Upper lobe of left lung (tissue), 4 donors: ENCODE results near the gene EN2.

ENCODE experiments used
- CTCF ChIP-seq, 6 experiments: fragments of 450-650 bp in 4 of 6; fragments of 200-600 bp in 2 of 6; sonication (generic) in 2 of 6; IDR thresholded peaks; one replicate each; pipeline ENCODE4 v1.5.1; 2016 to 2019; ENCODE audit warnings: antibody characterized with exemption in 6 of 6
- EP300 ChIP-seq, 4 donors: sonication (generic); formaldehyde crosslinking; IDR thresholded peaks; one replicate each; pipeline ENCODE4 v1.5.1; 2017; ENCODE audit warnings: antibody characterized with exemption in 4 of 4, control low read depth in 2 of 4
- POLR2AphosphoS5 ChIP-seq, 2 donors: sonication (generic); formaldehyde crosslinking; IDR thresholded peaks; one replicate each; pipeline ENCODE4 v1.5.1; 2017; ENCODE audit warnings: antibody characterized with exemption in 2 of 2

- TF ChIP-seq EP300 (IDR thresholded peaks at IDR 0.05) (no peak), CTCF (IDR thresholded peaks at IDR 0.05) (no peak), POLR2AphosphoS5 (IDR thresholded peaks at IDR 0.05) (no peak)
Observed at GRCh38 chr7:155430606-155431005, 27.3 kb upstream of the EN2 start.
